Memory B cell (primary cell): ENCODE measurements around the gene CCDC188.

Source experiments
- ATAC-seq: fragments of 150-1000 bp; cut with Tn5 transposase; 2 replicates; pipeline ENCODE4 v1.10.0; 2021; ENCODE audit warnings: low read depth, mild to moderate bottlenecking, moderate library complexity
- DNase-seq, 2 donors: peaks; one replicate each; pipeline ENCODE4 v3.0.0; 2022; ENCODE audit warnings: low spot score in 2 of 2
- H3K27ac Mint-ChIP-seq: one replicate; pipeline ENCODE4 v1.8.0; 2022; ENCODE audit warnings: mild to moderate bottlenecking, moderate library complexity, mixed read lengths
- H3K27me3 Mint-ChIP-seq: one replicate; pipeline ENCODE4 v1.8.0; 2022; ENCODE audit warnings: mixed read lengths
- H3K36me3 Mint-ChIP-seq: one replicate; pipeline ENCODE4 v1.8.0; 2022; ENCODE audit warnings: mild to moderate bottlenecking, mixed read lengths
- H3K4me1 Mint-ChIP-seq: one replicate; pipeline ENCODE4 v1.8.0; 2022; ENCODE audit warnings: mixed read lengths
- H3K4me3 Mint-ChIP-seq: one replicate; pipeline ENCODE4 v1.8.0; 2022; ENCODE audit warnings: mild to moderate bottlenecking, moderate library complexity, mixed read lengths
- H3K9me3 Mint-ChIP-seq: one replicate; pipeline ENCODE4 v1.8.0; 2022; ENCODE audit warnings: mixed read lengths

Gene CCDC188

DNA sequence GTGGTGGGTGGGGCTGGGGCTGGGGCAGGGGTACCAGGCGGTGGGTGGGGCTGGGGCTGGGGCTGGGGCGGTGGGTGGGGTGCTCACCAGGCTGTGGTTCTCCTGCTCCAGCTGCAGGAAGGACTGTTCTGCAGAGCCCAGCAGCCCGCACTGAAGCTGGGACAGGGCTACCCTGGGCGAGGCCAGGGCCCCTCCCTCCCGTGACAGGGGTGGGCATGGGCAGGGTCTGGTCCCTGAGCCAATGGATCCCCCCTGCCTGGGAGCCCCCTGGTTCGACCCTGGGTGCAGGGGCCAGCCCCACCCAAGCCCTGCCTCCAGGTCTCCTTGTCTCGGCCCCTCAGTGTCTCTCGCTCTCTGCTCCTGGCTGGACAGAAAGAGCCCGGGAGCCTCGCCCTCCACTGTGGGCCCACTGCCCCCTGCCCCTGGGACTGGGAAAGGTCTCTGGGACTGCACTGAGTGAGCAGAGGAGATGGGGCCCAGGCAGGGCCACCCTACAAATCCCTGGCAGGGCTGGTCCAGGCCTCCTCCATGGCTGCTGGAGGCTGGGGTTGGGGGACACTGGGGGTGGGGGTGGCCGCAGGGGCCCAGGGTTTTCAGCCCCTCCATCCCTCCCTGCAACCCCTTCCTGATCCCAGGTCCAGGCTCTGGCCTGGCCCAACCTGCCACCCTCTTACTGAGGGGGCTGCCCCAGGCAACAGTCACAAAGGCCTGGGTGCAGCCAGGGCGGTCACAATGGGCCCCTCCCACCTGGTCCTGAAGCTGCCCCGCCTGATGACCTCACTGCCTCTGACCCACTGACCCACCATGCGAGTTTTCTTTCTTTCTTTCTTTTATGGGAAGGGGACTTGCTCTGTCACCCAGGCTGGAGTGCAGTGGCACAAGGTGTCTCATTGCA, at the start of gene CCDC188:
Gene CCDC188, minus strand, starts transcription at position 675 of the 895 bp plus-strand sequence. Its CDS starts 69 bp downstream, at position 606.
- Mint-ChIP-seq H3K27ac (no peak within 1 kb of the TSS), H3K4me3 (no peak within 1 kb of the TSS), H3K9me3 (no peaks in the 10 kb centered on the region), H3K36me3 (peaks cover under 1% of the 10 kb centered on the region), H3K27me3 (no peaks in the 10 kb centered on the region), H3K4me1 (no peaks in the 10 kb centered on the region)
- DNase-seq = no peak
- no peak for ATAC-seq

DNA sequence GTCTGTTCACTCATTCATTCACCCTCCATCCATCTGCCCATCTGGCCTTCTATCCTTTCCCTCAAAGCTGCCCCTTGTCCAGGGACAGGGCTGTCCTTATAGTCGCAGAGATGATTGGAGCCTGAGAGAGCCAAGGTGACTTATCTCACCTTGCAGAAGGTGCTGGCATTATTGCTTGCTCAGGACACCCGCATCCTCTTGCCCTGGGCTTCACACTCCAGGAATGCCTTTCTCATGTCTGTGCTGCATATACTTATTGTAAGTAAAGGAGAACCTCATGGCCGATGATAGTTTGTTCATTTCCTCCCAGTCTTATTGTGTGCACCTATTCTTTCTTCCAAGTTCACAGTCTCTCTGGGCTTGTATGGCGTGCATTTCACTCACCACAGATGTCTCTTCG, 49.1 kb upstream of the CCDC188 start:
- Mint-ChIP-seq H3K36me3 (no peaks in the 10 kb centered on the region), H3K27me3 (peaks cover 4% of the 10 kb centered on the region), H3K4me3 (no peak overlapping the region), H3K27ac (no peak overlapping the region), H3K9me3 (no peaks in the 10 kb centered on the region), H3K4me1 (no peaks in the 10 kb centered on the region)
- no peak for DNase-seq
- ATAC-seq = no peak

- no peak for ATAC-seq
- Mint-ChIP-seq H3K36me3 (no peaks in the 10 kb centered on the region), H3K27ac (no peak overlapping the region), H3K4me1 (no peaks in the 10 kb centered on the region), H3K9me3 (no peaks in the 10 kb centered on the region), H3K4me3 (no peak overlapping the region), H3K27me3 (peaks cover 4% of the 10 kb centered on the region)
- no peak for DNase-seq
Observed at GRCh38 chr22:20199413-20199842, 48.6 kb upstream of the CCDC188 start.

GRCh38 chr22:20198557-20199319, 47.9 kb upstream of the CCDC188 start:
- Mint-ChIP-seq H3K9me3 (no peaks in the 10 kb centered on the region), H3K27me3 (peaks cover 4% of the 10 kb centered on the region), H3K27ac (no peak overlapping the region), H3K4me3 (no peak overlapping the region), H3K36me3 (no peaks in the 10 kb centered on the region), H3K4me1 (no peaks in the 10 kb centered on the region)
- ATAC-seq = no peak
- DNase-seq = no peak

- ATAC-seq (no peak), DNase-seq (no peak)
- no peaks in the 10 kb centered on the region for H3K9me3 Mint-ChIP-seq
- H3K4me3 Mint-ChIP-seq = no peak overlapping the region
- peaks cover 3% of the 10 kb centered on the region for H3K27me3 Mint-ChIP-seq
- no peaks in the 10 kb centered on the region for H3K4me1 Mint-ChIP-seq
- H3K27ac Mint-ChIP-seq = no peak overlapping the region
- no peaks in the 10 kb centered on the region for H3K36me3 Mint-ChIP-seq
Observed at GRCh38 chr22:20197407-20198030, 46.7 kb upstream of the CCDC188 start.

- Mint-ChIP-seq H3K9me3 (no peaks in the 10 kb centered on the region), H3K36me3 (no peaks in the 10 kb centered on the region), H3K27ac (no peak overlapping the region), H3K4me3 (no peak overlapping the region), H3K4me1 (no peaks in the 10 kb centered on the region), H3K27me3 (peaks cover 3% of the 10 kb centered on the region)
- DNase-seq (no peak), ATAC-seq (no peak)
Observed at GRCh38 chr22:20196094-20196842, 45.4 kb upstream of the CCDC188 start.

DNA sequence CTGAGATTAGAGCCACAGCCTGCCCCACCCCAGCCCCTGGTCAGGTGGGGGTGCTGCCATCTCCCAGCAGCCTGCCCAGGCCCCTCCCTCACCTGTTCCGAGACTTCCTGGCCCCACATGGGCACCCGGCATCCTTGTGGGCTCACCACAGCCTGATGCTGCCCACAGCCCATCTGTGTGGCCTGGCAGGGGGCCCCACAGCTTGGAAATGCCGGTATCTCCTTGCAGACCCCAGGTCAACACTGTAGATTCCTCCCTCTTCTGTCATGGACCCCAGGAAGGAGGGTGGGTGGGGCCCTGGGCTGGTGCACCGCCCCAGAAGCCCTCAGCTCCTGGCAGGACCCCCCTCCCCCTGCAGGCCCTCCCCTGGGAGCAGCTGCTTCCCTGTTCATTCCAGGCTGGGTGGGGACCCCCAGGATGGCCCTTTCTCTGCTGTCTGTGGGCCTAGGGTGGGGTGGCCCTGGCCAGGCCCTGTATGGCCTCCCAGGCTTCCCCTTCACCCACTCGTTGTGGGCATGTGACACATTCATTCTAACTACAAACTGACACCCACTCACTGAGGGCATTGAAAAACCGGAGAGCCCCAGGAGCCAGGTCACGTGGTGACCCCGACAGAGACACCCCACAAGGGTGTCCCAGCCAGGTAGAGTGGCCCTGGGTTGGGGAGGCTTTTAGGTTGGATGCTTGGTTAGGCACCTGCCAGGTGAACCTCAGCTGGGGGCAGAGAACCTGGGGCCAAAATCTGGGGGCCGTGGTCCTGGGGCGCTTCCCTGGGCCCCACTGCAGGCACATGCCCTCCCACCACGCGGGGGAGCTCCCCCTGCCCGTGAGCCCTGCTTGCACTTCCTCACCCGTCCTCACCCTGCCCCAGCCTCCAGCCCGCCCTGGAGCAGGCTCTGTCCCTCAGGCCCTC, 44.1 kb upstream of the CCDC188 start:
- Mint-ChIP-seq H3K4me3 (no peak overlapping the region), H3K36me3 (no peaks in the 10 kb centered on the region), H3K9me3 (no peaks in the 10 kb centered on the region), H3K27me3 (peaks cover 3% of the 10 kb centered on the region), H3K27ac (no peak overlapping the region), H3K4me1 (no peaks in the 10 kb centered on the region)
- ATAC-seq = peak; percentile 74
- no peak for DNase-seq

GRCh38 chr22:20193761-20194494, 43.1 kb upstream of the CCDC188 start:
- Mint-ChIP-seq H3K36me3 (no peaks in the 10 kb centered on the region), H3K4me1 (no peaks in the 10 kb centered on the region), H3K4me3 (no peak overlapping the region), H3K27ac (no peak overlapping the region), H3K9me3 (no peaks in the 10 kb centered on the region), H3K27me3 (peaks cover 3% of the 10 kb centered on the region)
- ATAC-seq (no peak), DNase-seq (no peak)

DNA sequence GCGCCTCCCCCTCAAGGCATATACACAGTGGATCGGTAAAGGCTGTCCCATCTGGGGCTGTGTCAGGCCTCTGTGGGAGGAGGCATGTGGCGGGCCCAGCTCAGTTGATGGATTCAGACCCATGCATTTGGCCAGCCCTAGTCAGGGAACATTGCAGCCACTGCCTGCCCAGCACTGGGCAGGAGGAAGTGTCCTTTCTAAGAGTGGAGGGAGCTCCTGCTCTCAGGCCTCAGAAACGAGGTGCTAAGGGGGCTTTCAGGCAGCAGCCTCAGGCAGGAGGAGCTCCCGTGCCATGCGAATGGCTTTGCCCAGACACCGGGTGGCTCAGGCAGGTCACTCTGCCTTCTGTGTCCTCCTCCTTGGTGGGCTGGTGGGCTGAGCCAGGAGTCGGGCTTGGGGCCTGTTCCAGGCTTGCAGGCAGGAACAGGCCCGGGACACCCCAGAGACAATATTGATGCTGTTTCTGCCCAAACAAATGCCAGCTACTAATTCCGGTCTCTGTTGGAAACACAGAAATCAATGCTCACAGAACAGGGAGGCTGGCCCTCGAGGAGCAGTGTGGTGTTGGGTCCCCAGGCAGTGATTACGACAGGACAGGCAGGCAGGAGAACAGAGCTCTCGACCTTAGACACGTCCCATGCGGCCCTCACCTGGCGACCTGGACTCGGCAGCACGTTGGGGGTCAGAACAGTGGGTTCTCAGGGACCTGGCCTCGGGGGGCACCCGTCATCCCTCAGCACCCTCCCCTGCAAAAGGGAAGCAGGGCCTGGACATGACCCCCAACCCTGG, 42.3 kb upstream of the CCDC188 start:
- Mint-ChIP-seq H3K27ac (no peak overlapping the region), H3K36me3 (no peaks in the 10 kb centered on the region), H3K9me3 (no peaks in the 10 kb centered on the region), H3K4me3 (no peak overlapping the region), H3K27me3 (peaks cover 3% of the 10 kb centered on the region), H3K4me1 (no peaks in the 10 kb centered on the region)
- ATAC-seq = no peak
- DNase-seq = no peak

DNA sequence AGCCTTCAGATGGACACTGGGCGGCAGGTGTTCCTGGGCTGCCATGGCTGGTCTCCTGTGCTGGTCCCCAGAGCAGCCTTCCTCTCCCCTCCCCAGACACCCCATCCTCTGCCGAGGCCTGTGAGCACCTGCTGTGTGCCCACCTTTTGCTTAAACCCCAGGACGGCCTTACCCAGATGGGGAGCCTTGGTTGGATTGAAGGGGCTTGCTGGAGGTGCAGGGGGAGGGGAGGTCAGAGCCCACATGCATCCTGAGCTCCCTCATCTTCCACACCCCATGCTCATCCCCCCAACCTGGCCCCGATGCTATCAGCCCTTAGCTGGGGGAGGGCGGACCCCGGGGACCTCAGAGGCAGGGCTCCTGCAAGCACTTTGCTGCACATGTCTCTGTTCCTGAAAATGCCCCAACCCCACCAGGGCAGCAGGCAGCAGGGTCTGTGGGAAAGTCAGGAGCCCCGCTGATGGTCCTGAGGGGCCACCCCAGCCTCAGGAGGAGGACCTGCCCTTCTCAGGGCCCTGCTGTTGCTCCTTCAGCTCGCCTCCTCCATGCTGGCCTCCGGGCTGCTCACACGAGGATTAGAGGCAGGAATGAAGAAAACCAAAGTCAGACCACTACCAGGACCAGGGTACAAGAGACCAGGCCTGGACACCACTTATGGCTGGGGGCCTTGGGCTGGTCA, 41.6 kb upstream of the CCDC188 start:
- no peak overlapping the region for H3K4me3 Mint-ChIP-seq
- H3K4me1 Mint-ChIP-seq = no peaks in the 10 kb centered on the region
- H3K9me3 Mint-ChIP-seq = no peaks in the 10 kb centered on the region

GRCh38 chr22:20191803-20192202, 40.9 kb upstream of the CCDC188 start:
- no peaks in the 10 kb centered on the region for H3K36me3 Mint-ChIP-seq
- ATAC-seq = no peak
- no peak overlapping the region for H3K4me3 Mint-ChIP-seq
- no peaks in the 10 kb centered on the region for H3K9me3 Mint-ChIP-seq
- no peaks in the 10 kb centered on the region for H3K27me3 Mint-ChIP-seq
- DNase-seq = no peak
- no peak overlapping the region for H3K27ac Mint-ChIP-seq
- H3K4me1 Mint-ChIP-seq = no peaks in the 10 kb centered on the region

More for the DNA sequence above, 41.6 kb upstream of the CCDC188 start:
- Mint-ChIP-seq H3K27me3 (no peaks in the 10 kb centered on the region), H3K27ac (no peak overlapping the region), H3K36me3 (no peaks in the 10 kb centered on the region)
- DNase-seq (no peak), ATAC-seq (no peak)
